Activated CD8-positive, alpha-beta memory T cell treated with anti-CD3 and anti-CD28 coated beads for 1 hour (primary cell): Measurements from ENCODE around the gene SRP9.
"Not testable (repeated sequence)": the region's sequence is repeated elsewhere in the genome, so short reads cannot be mapped to it uniquely, and the experiment has no call there.

ENCODE experiments used
- DNase-seq, 2 donors: peaks; one replicate each; pipeline ENCODE4 v3.0.0-alpha.2; 2020; ENCODE audit warnings: low read depth in 1 of 2; ENCODE audit errors: extremely low read depth in 1 of 2

SRP9 gene

GRCh38 chr1:225835856-225836255 is 58.2 kb downstream of the SRP9 start:
- DNase-seq: no peak

- DNase-seq: not testable (repeated sequence)
Measured at GRCh38 chr1:225836296-225836695, 58.7 kb downstream of the SRP9 start.

GRCh38 chr1:225838793-225839192 is 61.2 kb downstream of the SRP9 start:
- no peak for DNase-seq
